GM10847 (cell line): ENCODE results near the gene GJB5.

Experiments
- POLR2A ChIP-seq: IDR thresholded peaks from 2 replicates; pipeline ENCODE4 v1.6.1; 2011; ENCODE audit not compliant: insufficient read length; ENCODE audit errors: extremely low read depth

The GJB5 gene

DNA sequence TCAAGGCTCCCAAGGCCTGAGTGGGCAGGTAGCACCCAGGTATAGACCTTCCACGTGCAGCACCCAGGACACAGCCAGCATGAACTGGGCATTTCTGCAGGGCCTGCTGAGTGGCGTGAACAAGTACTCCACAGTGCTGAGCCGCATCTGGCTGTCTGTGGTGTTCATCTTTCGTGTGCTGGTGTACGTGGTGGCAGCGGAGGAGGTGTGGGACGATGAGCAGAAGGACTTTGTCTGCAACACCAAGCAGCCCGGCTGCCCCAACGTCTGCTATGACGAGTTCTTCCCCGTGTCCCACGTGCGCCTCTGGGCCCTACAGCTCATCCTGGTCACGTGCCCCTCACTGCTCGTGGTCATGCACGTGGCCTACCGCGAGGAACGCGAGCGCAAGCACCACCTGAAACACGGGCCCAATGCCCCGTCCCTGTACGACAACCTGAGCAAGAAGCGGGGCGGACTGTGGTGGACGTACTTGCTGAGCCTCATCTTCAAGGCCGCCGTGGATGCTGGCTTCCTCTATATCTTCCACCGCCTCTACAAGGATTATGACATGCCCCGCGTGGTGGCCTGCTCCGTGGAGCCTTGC lies 6.4 kb downstream of the GJB5 start:
- TF ChIP-seq POLR2A, result no peak

DNA sequence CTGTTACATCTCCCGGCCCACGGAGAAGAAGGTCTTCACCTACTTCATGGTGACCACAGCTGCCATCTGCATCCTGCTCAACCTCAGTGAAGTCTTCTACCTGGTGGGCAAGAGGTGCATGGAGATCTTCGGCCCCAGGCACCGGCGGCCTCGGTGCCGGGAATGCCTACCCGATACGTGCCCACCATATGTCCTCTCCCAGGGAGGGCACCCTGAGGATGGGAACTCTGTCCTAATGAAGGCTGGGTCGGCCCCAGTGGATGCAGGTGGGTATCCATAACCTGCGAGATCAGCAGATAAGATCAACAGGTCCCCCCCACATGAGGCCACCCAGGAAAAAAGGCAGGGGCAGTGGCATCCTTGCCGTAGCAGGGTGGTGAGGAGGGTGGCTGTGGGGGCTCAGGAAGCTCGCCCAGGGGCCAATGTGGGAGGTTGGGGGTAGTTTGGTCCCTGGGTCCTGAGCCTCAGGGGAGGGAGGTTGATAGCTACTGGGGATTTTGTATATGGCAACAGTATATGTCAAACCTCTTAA lies 7.0 kb downstream of the GJB5 start:
- no peak for TF ChIP-seq POLR2A

DNA sequence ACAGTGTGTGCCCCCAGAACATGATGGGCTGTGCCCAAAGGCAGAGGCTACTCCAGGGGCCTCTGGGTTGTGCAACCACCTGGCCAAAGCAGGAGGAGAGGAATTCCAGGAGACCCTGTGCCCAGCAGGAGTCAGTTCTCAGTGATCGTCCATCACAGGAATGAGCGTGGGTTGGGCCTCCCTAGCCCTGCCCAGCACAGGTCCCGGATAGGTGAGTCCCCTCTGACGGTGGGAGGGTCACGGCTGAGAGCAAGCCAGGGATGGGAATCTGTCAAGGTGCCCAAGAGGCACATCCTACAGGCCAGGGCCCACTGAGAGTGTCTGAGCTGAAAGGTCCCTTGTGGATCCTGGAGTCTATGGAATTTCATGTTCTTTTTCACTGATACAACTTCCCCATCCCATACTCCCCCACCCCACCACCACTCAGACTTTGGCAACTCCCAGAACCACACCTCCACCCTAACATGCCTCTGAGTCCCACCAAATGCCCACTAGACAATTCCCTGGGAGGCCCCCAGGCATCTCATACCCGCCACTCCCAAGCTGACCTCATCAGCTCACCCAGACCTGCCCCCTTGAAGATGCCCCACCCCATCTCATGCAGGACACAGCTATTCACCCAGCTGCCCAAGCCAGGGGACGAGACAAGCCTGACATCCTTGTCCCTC lies 7.8 kb downstream of the GJB5 start:
- TF ChIP-seq POLR2A, result no peak

DNA sequence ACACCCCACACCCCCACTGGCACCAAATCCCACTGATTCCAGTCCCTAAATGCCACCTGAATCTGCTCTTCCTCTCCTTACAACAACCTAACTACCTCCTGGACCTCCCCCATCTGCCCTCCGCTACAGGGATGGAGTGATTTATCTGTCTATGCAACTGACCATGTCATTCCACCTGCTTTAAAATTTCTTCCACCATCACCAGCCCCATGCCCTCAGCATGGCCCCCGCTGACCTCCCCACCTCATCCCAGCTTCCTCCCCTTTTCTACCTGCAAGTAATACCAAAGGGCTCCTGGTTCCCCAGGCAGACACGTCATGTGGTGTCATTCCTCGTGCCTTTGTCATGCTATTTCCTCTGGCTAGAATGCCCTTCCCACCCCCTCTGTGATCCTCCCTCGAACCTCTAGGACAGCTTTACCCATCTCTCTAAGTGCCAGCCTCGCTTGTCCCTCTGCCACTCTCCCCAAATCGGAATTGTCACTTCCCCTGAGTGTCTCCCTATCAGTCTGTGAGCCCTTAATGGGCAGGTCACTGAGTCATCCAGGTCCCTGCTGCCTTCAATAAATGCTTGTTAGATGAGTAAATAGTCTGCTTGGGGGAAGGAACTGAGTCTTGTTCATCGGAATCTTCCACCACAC lies 8.4 kb downstream of the GJB5 start:
- TF ChIP-seq POLR2A, result no peak

DNA sequence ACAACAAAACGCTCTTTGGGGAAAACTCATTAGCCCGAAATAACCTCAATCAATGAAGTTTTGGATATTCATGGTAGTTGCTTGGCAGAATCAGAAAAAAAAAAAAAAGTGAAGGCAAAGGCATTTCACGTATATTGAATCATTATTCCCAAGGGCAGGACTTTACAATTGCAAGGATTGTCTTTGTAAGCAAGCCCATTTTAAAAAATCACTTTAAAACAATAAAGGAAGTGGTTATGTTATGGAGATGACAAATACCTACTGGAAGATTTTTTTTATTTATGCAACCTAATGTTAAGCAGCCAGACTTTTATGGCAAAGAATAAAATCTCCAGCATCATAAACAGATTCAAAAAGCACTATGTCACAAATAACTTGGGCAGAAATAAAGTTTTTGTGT lies 14.0 kb downstream of the GJB5 start:
- TF ChIP-seq POLR2A, result no peak

DNA sequence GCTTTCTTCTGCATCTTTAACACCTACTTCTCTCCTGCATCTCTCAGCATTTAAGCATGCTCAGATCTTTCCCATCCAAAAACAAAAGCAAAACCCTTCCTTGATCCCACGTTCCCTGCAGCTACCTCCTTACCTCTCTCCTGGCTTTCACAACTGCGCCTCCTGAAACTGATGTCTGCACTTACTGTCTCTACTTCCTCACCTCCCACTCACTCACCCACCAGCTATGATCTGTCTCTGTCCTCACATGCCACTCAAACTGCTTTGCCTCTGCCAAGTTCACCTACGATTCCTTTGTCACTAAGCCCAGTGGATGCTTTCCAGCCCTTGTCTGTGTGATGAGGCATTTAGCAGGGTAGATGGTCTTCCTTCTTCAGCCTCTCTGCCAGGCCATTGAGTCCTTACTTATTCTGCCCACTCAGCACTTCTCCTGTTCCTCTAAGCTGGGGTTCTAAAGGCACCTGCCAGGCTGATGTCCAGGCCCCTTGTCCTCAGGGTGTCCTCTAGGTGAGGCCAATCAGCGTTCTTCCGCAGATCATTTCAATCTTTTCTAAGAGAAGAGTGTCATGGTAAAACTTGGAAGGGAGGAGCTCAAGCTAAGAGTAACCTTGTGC lies 16.2 kb downstream of the GJB5 start:
- TF ChIP-seq POLR2A, result no peak

DNA sequence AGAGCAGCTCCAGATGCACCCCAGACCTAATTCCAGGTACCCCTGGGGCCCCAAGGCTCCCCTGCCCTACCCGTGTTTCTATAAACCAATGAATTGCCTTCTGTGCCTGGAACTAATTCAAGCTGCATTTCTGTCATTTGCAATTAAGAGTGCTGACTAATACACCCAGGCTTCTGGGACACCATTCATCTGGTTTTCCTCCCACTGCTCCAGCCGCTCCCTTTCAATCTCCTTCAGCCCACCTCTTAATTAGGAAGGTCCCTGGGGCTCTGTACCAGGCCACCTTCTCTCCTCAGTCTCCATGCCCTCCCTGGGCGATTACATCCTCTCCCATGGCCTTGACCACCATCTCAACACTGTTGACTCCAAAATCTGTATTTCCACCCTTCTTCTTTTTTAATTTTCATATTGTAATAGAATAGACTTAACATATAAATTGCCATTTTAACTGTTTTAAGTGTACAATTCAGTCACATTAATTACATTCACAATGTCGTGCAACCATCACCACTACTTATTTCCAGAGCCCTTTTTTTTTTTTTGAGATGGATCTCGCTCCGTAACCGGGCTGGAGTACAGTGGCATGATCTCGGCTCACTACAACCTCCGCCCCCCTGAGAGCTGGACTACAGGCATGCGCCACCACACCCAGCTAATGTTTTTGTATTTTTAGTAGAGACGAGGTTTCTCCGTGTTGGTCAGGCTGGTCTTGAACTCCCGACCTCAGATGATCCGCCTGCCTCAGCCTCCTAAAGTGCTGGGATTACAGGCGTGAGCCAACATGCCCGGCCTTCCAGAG lies 16.9 kb downstream of the GJB5 start:
- TF ChIP-seq POLR2A, result no peak

DNA sequence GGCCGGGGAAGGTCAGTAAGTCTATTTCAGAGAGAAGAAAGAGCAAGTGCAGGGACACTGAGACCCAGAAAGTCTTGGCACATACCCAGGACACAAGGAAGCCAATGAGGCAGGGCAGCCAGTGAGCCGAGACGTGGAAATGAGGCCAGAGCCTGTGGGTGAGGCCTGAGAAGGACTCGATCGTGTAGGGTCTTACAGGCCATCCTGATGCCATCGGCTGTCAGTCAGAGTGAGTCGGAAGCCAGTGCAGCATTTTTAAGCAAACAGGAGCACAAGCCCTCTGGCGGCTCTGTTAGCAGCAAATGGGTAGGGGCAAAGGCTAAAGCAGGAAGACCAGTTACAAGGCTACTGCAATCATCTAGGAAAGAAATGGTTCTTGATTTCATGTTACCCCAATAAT lies 20.1 kb downstream of the GJB5 start:
- TF ChIP-seq POLR2A, result no peak

DNA sequence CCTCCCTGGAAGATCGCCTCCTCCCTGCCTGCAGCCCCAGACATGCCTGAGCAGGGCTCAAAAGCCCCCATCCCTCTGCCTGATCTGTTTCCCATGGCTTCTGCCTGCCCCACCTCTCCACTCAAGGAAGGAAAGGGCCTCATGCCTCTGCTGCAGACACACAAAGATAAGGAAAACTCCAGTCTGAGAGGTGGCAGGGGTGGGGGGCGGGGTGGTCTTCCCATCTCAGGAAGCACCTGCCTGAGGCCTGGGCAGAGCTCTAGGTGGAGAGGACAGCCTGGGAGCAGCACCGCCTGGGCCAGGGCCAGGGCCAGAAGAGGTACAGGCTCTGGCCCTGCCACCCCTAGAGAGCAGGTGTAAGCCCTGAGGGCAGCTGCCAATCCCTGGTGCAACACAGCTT lies 22.1 kb downstream of the GJB5 start:
- TF ChIP-seq POLR2A, result no peak

DNA sequence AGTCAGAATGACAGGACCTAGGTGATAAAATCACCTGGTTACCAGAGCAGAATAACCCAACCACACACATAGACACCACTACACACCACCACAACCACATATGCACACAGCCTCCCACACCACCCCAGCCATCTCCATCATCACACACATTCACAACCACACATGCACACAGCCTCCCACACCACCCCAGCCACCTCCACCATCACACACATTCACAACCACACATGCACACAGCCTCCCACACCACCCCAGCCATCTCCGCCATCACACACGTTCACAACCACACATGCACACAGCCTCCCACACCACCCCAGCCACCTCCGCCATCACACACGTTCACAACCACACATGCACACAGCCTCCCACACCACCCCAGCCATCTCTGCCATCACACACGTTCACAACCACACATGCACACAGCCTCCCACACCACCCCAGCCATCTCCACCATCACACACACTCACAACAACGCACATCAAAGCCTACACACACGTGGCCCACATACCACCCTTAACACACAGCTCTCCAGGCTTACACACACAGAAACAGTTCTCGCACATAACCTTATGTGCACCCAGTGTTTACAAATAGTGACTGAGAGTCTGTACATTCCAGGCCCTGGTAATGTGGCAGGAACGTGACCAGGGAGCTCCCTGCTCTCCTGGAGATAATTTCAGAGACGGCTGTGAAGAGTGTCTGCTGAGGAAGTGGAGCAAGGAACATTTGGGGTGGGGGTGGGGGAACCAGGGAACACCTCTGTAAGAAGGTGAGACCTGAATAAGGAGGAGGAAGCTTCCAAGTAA lies 22.9 kb downstream of the GJB5 start:
- TF ChIP-seq POLR2A, result no peak

DNA sequence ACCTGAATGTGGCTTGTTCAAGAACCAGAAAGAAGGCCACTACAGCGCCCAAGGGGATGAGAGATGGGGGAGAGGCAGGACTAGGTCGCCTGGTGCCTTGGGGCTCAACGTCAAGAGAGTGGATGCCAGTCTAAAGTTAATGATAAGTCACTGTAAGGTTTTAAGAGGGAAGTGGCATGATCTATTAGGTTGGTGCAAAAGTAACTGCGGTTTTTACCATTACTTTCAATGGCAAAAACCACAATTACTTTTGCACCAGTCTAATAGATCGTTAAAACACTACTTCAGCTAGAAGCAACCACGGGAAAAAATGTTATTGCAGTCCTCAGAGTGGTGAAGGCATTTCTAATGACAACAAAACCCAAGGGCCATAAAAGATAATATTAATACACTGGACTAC lies 23.5 kb downstream of the GJB5 start:
- TF ChIP-seq POLR2A, result no peak

DNA sequence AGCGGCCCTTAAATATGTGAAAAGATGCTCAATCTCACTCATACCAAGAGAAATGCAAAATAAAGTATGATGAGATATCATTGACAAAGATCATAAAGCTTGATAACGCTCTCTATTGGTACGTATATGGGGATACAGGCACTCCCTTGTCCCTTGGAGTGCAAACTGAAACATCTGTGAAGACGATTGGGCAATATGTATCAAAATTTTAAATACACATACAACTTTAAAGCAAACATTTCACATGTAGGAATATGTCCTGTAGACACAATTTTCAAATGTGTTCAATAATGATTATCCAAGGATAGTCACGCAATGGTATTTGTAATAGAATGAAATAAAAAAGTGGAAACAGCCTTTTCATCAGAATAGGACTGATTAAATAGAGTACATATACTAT lies 24.2 kb downstream of the GJB5 start:
- TF ChIP-seq POLR2A, result no peak

DNA sequence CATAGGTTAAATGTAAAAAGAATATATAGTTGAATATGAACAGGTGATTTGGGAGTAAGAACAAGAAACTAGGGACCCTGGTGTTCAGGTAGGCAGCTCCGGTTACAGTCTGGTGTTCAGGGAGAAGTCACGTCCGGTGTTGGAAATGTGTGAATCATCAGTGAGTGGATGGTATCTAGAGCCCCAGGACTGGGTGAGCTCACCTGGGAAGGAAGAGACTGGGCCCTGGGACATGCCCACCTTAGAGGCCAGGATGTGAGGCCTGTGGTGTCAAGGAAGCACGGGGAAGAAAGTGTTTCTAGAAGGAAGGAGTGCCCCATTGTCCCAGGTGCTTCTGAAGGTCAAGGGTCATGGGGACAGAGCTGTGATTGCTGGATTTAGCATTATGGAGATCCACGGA lies 24.7 kb downstream of the GJB5 start:
- TF ChIP-seq POLR2A, result no peak

DNA sequence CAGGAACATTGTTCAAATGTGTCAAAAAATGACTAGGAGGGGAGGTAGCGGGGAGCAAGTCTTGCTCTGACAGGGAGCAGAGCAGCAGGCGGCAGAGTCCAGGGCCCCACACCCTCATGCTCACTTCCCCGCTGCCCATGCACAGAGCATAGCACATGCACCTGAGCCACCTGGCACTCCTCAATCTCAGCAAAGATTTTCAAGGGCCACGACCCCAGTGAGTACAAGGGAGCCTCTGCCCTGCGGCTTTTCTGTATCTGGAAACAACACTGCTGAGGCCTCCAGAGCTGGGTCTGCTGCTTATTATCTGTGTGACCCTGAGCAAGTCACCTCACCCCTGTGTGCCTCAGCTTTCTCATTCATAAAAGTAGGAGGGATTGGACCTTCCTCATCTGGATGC lies 25.1 kb downstream of the GJB5 start:
- no peak for TF ChIP-seq POLR2A
